Skeletal muscle satellite cell (primary cell): ENCODE data around the gene ADM2.

Source experiments
- H3K27me3 ChIP-seq: 2 replicates; pipeline ENCODE4 v1.7.0; 2013; ENCODE audit warnings: low read length; ENCODE audit not compliant: control insufficient read depth, insufficient read depth
- H3K36me3 ChIP-seq: 2 replicates; pipeline ENCODE4 v1.7.0; 2013; ENCODE audit warnings: mild to moderate bottlenecking, control low read depth, low read length; ENCODE audit not compliant: insufficient read depth
- H3K4me1 ChIP-seq: 2 replicates; pipeline ENCODE4 v1.7.0; 2013; ENCODE audit warnings: low read length; ENCODE audit not compliant: control insufficient read depth, insufficient read depth
- H3K4me2 ChIP-seq: 2 replicates; pipeline ENCODE4 v1.7.0; 2013; ENCODE audit warnings: mild to moderate bottlenecking, low read length
- H3K4me3 ChIP-seq: 2 replicates; pipeline ENCODE4 v1.7.0; 2013; ENCODE audit warnings: low read length
- H3K9ac ChIP-seq: 2 replicates; pipeline ENCODE4 v1.7.0; 2013; ENCODE audit warnings: mild to moderate bottlenecking, low read depth, low read length, moderate library complexity
- H3K9me3 ChIP-seq: replicated peaks from 2 replicates; pipeline ENCODE4 v1.7.0; 2013; ENCODE audit warnings: mild to moderate bottlenecking, control low read depth, low read length

ADM2 gene

GRCh38 chr22:50521710-50522109 lies 40.4 kb downstream of the ADM2 start:
- H3K4me1 ChIP-seq = peaks cover 17% of the 10 kb centered on the region
- H3K4me3 ChIP-seq = no peak overlapping the region
- H3K4me2 ChIP-seq = no peak overlapping the region
- peaks cover 59% of the 10 kb centered on the region for H3K36me3 ChIP-seq
- no peak overlapping the region for H3K9ac ChIP-seq
- H3K27me3 ChIP-seq = no peaks in the 10 kb centered on the region
- no peaks in the 10 kb centered on the region for H3K9me3 ChIP-seq

- no peaks in the 10 kb centered on the region for H3K9me3 ChIP-seq
- no peaks in the 10 kb centered on the region for H3K27me3 ChIP-seq
- peaks cover 23% of the 10 kb centered on the region for H3K4me1 ChIP-seq
- H3K36me3 ChIP-seq = peaks cover 53% of the 10 kb centered on the region
- H3K4me2 ChIP-seq = no peak overlapping the region
- H3K9ac ChIP-seq = no peak overlapping the region
- no peak overlapping the region for H3K4me3 ChIP-seq
Observed at GRCh38 chr22:50522208-50522805, 41.0 kb downstream of the ADM2 start.

- Histone ChIP-seq H3K36me3 (peaks cover 47% of the 10 kb centered on the region), H3K27me3 (no peaks in the 10 kb centered on the region), H3K9ac (no peak overlapping the region), H3K4me3 (no peak overlapping the region), H3K9me3 (no peaks in the 10 kb centered on the region), H3K4me2 (no peak overlapping the region), H3K4me1 (peaks cover 26% of the 10 kb centered on the region)
Observed at GRCh38 chr22:50522806-50523438, 41.6 kb downstream of the ADM2 start.

GRCh38 chr22:50523458-50523805 lies 42.1 kb downstream of the ADM2 start:
- peaks cover 42% of the 10 kb centered on the region for H3K36me3 ChIP-seq
- H3K4me3 ChIP-seq = no peak overlapping the region
- no peaks in the 10 kb centered on the region for H3K9me3 ChIP-seq
- peak overlapping the region; percentile 93 for H3K4me2 ChIP-seq
- peaks cover 26% of the 10 kb centered on the region for H3K4me1 ChIP-seq
- no peak overlapping the region for H3K9ac ChIP-seq
- no peaks in the 10 kb centered on the region for H3K27me3 ChIP-seq

- Histone ChIP-seq H3K27me3 (no peaks in the 10 kb centered on the region), H3K4me2 (peak overlapping the region; percentile 93), H3K4me1 (peaks cover 26% of the 10 kb centered on the region), H3K9ac (peak overlapping the region; percentile 91), H3K4me3 (peak overlapping the region; percentile 83), H3K9me3 (no peaks in the 10 kb centered on the region), H3K36me3 (peaks cover 38% of the 10 kb centered on the region)
Observed at GRCh38 chr22:50523806-50524675, 42.7 kb downstream of the ADM2 start.

- Histone ChIP-seq H3K4me2 (peak overlapping the region; percentile 93), H3K4me1 (peaks cover 32% of the 10 kb centered on the region), H3K9ac (peak overlapping the region; percentile 91), H3K4me3 (peak overlapping the region; percentile 83), H3K9me3 (no peaks in the 10 kb centered on the region), H3K27me3 (peaks cover 2% of the 10 kb centered on the region), H3K36me3 (peaks cover 33% of the 10 kb centered on the region)
Observed at GRCh38 chr22:50524676-50525103, 43.3 kb downstream of the ADM2 start.

- H3K9me3 ChIP-seq = no peaks in the 10 kb centered on the region
- peaks cover 8% of the 10 kb centered on the region for H3K27me3 ChIP-seq
- peaks cover 33% of the 10 kb centered on the region for H3K36me3 ChIP-seq
- peaks cover 38% of the 10 kb centered on the region for H3K4me1 ChIP-seq
- peak within 1 kb of the TSS; percentile 93 for H3K4me2 ChIP-seq
- H3K4me3 ChIP-seq = peak within 1 kb of the TSS; percentile 83
- peak within 1 kb of the TSS; percentile 91 for H3K9ac ChIP-seq
Observed at GRCh38 chr22:50525104-50525857, 43.9 kb downstream of the ADM2 start, which contains the start of gene SCO2. SCO2 (minus strand) TSS chr22:50525598; CDS start chr22:50524411, 1,187 bp downstream.

GRCh38 chr22:50525858-50526107 lies 44.4 kb downstream of the ADM2 start:
- Histone ChIP-seq H3K9ac (peak overlapping the region; percentile 91), H3K4me3 (peak overlapping the region; percentile 83), H3K4me2 (peak overlapping the region; percentile 93), H3K36me3 (peaks cover 32% of the 10 kb centered on the region), H3K27me3 (peaks cover 13% of the 10 kb centered on the region), H3K4me1 (peaks cover 43% of the 10 kb centered on the region), H3K9me3 (no peaks in the 10 kb centered on the region)

GRCh38 chr22:50526108-50526833 lies 44.9 kb downstream of the ADM2 start:
- Histone ChIP-seq H3K4me2 (peak overlapping the region; percentile 93), H3K4me1 (peaks cover 48% of the 10 kb centered on the region), H3K9ac (peak overlapping the region; percentile 91), H3K9me3 (no peaks in the 10 kb centered on the region), H3K4me3 (peak overlapping the region; percentile 83), H3K36me3 (peaks cover 29% of the 10 kb centered on the region), H3K27me3 (peaks cover 18% of the 10 kb centered on the region)

- Histone ChIP-seq H3K9me3 (no peaks in the 10 kb centered on the region), H3K4me2 (peak overlapping the region; percentile 93), H3K4me1 (peaks cover 56% of the 10 kb centered on the region), H3K27me3 (peaks cover 20% of the 10 kb centered on the region), H3K36me3 (peaks cover 20% of the 10 kb centered on the region), H3K9ac (peak overlapping the region; percentile 91), H3K4me3 (peak overlapping the region; percentile 83)
Observed at GRCh38 chr22:50526834-50527801, 45.8 kb downstream of the ADM2 start.
